Epithelial cell of esophagus (primary cell): ENCODE results near the gene NTSR2.

Source experiments
- DNase-seq: peaks from one replicate; pipeline ENCODE4 v3.0.0; 2010; ENCODE audit warnings: low read depth
- H3K4me3 ChIP-seq: 2 replicates; pipeline ENCODE4 v1.5.1; 2011; ENCODE audit warnings: mild to moderate bottlenecking, low read length, control low read depth
- CTCF ChIP-seq: IDR thresholded peaks from 2 replicates; pipeline ENCODE4 v1.5.1; 2011; ENCODE audit warnings: low read depth, mild to moderate bottlenecking, low read length, control low read depth, inconsistent platforms; ENCODE audit not compliant: insufficient read depth; ENCODE audit errors: missing control alignments

NTSR2 gene

GRCh38 chr2:11669454-11670291, at the start of gene NTSR2:
TSS of gene NTSR2 (minus strand) at chr2:11670195. CDS start at chr2:11670129, 66 bp downstream.
- peak; percentile 66 for DNase-seq

DNA sequence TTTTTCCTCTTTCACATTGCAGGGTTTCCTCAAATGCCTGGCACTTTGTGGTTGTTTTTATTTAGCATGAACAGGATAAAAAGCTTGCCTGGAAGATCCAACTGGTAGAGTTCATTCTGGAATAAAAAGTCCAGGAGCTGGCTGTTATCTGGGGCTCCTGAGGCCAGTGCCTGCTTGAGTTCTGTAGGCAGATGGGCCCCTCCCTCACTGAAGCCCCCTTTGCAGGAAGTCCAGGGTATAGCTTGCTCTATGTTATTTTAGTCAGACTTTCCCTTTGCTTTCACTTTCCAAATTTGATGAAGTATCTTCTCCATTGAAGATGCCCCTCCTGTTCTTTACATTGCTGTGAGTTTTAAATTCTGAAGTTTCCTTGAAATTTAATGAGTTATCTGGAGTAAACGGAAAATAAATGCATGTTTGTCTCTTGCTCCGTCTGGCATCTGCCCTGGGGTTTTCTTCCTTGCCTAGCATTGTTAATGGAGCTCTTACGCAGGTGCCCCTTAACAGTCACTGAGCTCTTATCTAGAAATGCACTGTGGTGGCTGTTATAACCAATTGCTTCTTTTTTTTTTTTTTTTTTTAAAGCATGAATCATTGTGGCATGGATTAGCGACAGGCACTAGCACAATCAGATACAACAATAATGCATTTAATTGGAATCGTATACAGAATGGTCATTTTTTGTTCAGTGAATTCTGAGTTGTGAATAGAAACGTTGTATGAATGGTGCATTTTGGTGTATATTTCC, 49.4 kb upstream of the NTSR2 start:
- TF ChIP-seq CTCF = no peak
- DNase-seq = no peak
- no peak overlapping the region for H3K4me3 ChIP-seq

More at GRCh38 chr2:11669454-11670291, at the start of gene NTSR2:
- TF ChIP-seq CTCF = no peak
- no peak within 1 kb of the TSS for H3K4me3 ChIP-seq

- H3K4me3 ChIP-seq = no peak overlapping the region
- no peak for TF ChIP-seq CTCF
- DNase-seq = no peak
Measured at GRCh38 chr2:11718606-11719005, 48.6 kb upstream of the NTSR2 start.

DNA sequence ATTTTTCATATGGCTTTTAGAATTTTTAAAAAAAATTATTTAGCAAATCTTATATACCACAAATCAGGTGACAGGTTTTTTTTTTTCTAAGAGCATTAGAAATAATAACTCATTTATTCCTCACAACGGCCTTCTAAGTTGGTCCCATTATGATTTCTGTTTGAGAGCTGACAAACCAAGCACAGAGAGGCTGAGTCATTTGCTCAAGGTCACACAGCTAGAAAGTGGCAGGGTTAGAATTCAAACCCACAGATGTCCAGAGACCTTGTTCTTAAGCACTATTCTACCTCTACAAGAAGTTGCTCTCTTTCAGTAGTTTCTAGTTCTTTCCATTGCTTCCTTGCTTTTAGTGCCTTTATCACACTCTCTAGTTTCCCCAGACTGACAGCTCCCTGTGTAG, 47.6 kb upstream of the NTSR2 start:
- DNase-seq = no peak
- H3K4me3 ChIP-seq = no peak overlapping the region
- no peak for TF ChIP-seq CTCF

DNA sequence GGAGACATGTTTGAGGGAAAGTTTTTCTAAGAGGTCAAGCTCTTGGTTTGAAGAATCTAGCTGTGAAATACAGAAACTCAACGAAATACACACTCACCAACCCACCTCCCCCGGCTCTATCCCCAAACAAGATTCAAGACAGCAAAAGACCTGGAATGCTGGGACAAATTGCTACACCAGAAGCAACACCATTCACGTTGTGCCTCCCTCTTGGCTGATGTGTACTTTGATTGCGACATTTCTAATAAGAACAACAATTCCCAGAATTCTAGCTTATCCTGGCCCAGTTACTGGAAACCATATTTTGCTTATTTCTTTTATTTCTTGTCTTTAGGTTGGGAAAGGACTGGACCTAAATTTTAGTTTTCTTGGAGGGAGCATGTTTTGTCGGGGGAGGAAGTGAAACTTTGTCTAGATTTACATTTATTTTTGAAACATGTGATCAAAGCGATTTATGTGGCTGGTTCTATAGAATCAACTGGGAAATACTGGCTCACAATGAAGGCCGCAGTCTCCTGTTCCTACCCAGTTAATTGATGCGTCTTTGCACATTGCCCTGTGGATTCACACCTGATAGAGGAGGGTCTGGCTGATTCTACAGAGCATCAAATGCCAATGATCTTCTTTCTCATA, 46.8 kb upstream of the NTSR2 start:
- no peak for TF ChIP-seq CTCF
- no peak overlapping the region for H3K4me3 ChIP-seq
- peak; percentile 20 for DNase-seq

GRCh38 chr2:11715987-11716652, 46.1 kb upstream of the NTSR2 start:
- DNase-seq = no peak
- H3K4me3 ChIP-seq = no peak overlapping the region
- no peak for TF ChIP-seq CTCF
